GM23338 (cell line): ENCODE measurements around the gene PRKCQ. TPM values are rescaled to one million over a fixed set of nuclear protein-coding genes. Genes with fewer than 3 reads are reported as not detected.

ENCODE experiments used
- ATAC-seq: fragments of 200-7000 bp; cut with Tn5 transposase; 3 replicates; pipeline ENCODE4 v1.9.1; 2020
- DNase-seq: peaks from one replicate; pipeline ENCODE4 v3.0.0-alpha.2; 2015; ENCODE audit warnings: low spot score
- H2AFZ ChIP-seq: fragments of 200-600 bp; sonication (generic); 2 replicates; pipeline ENCODE4 v1.8.0; 2016; ENCODE audit warnings: antibody characterized with exemption, mild to moderate bottlenecking, moderate library complexity
- H3F3A ChIP-seq: fragments of 200-600 bp; sonication (generic); replicated peaks from 2 replicates; pipeline ENCODE4 v1.8.0; 2017; ENCODE audit warnings: antibody characterized with exemption, mixed run types, low read depth
- H3K27ac ChIP-seq: fragments of 200-600 bp; sonication (generic); 2 replicates; pipeline ENCODE4 v1.6.1; 2016; ENCODE audit warnings: low read depth
- H3K27me3 ChIP-seq: fragments of 200-600 bp; sonication (generic); 2 replicates; pipeline ENCODE4 v1.8.0; 2016; ENCODE audit warnings: mild to moderate bottlenecking, mixed run types, moderate library complexity; ENCODE audit not compliant: insufficient read depth
- H3K36me3 ChIP-seq: fragments of 200-600 bp; sonication (generic); 2 replicates; pipeline ENCODE4 v1.8.0; 2016; ENCODE audit warnings: mild to moderate bottlenecking; ENCODE audit not compliant: insufficient read depth
- H3K4me1 ChIP-seq: fragments of 200-600 bp; sonication (generic); 2 replicates; pipeline ENCODE4 v1.8.0; 2016; ENCODE audit warnings: mild to moderate bottlenecking, moderate library complexity; ENCODE audit not compliant: insufficient read depth
- H3K4me2 ChIP-seq: fragments of 200-600 bp; sonication (generic); 2 replicates; pipeline ENCODE4 v1.7.1; 2017; ENCODE audit warnings: mixed run types
- H3K4me3 ChIP-seq: fragments of 200-600 bp; sonication (generic); 2 replicates; pipeline ENCODE4 v1.6.1; 2016; ENCODE audit warnings: mixed run types
- H3K79me2 ChIP-seq: fragments of 200-600 bp; sonication (generic); replicated peaks from 2 replicates; pipeline ENCODE4 v1.8.0; 2017; ENCODE audit warnings: mild to moderate bottlenecking; ENCODE audit not compliant: insufficient read depth
- H3K9me2 ChIP-seq: fragments of 200-600 bp; sonication (generic); 2 replicates; pipeline ENCODE4 v1.8.0; 2017; ENCODE audit not compliant: insufficient read depth
- H4K20me1 ChIP-seq: fragments of 200-600 bp; sonication (generic); replicated peaks from 2 replicates; pipeline ENCODE4 v1.8.0; 2017; ENCODE audit warnings: mild to moderate bottlenecking; ENCODE audit not compliant: insufficient read depth
- H3K27ac Mint-ChIP-seq: 2 replicates; pipeline ENCODE4 v1.8.0; 2020; ENCODE audit warnings: inconsistent platforms, mild to moderate bottlenecking, moderate library complexity, mixed read lengths
- H3K27me3 Mint-ChIP-seq: 3 replicates; pipeline ENCODE4 v1.8.0; 2022; ENCODE audit warnings: low read depth, mild to moderate bottlenecking, moderate library complexity, mixed read lengths, inconsistent platforms; ENCODE audit not compliant: insufficient read depth, poor library complexity
- H3K36me3 Mint-ChIP-seq: 3 replicates; pipeline ENCODE4 v1.8.0; 2021; ENCODE audit warnings: low read depth, mild to moderate bottlenecking, inconsistent platforms, moderate library complexity, mixed read lengths
- H3K4me1 Mint-ChIP-seq: 3 replicates; pipeline ENCODE4 v1.8.0; 2020; ENCODE audit warnings: mild to moderate bottlenecking, inconsistent platforms, mixed read lengths
- H3K4me3 Mint-ChIP-seq: 3 replicates; pipeline ENCODE4 v1.8.0; 2021; ENCODE audit warnings: moderate library complexity, mild to moderate bottlenecking, inconsistent platforms, mixed read lengths
- H3K9me3 Mint-ChIP-seq: 3 replicates; pipeline ENCODE4 v1.8.0; 2020; ENCODE audit warnings: moderate library complexity, mild to moderate bottlenecking, inconsistent platforms, mixed read lengths
- CREB1 ChIP-seq: fragments of 250-450 bp; sonication (Bioruptor Pico); IDR thresholded peaks from 2 replicates; pipeline ENCODE4 v1.5.0; 2020; ENCODE audit warnings: low read depth, mild to moderate bottlenecking, moderate library complexity
- CTCF ChIP-seq, 2 experiments: fragments of 200-600 bp in 1 of 2; sonication (generic) in 1 of 2; conservative IDR thresholded peaks; 2 replicates each; pipeline versions ENCODE4 v1.5.1 to v1.6.1; 2016 to 2017; ENCODE audit warnings: antibody characterized with exemption in 2 of 2, low read depth in 2 of 2, mild to moderate bottlenecking in 2 of 2, moderate library complexity in 1 of 2
- EZH2 ChIP-seq: fragments of 200-600 bp; sonication (generic); IDR thresholded peaks from one replicate; pipeline ENCODE4 v1.8.0; 2017; ENCODE audit warnings: antibody characterized with exemption, mild to moderate bottlenecking, low read depth; ENCODE audit not compliant: unreplicated experiment
- EZH2phosphoT487 ChIP-seq: fragments of 200-600 bp; sonication (generic); IDR thresholded peaks from one replicate; pipeline ENCODE4 v1.8.1; 2018; ENCODE audit warnings: antibody characterized with exemption; ENCODE audit not compliant: unreplicated experiment
- NANOG ChIP-seq: IDR thresholded peaks from 2 replicates; pipeline ENCODE4 v1.6.1; 2016; ENCODE audit warnings: antibody characterized with exemption, borderline replicate concordance
- REST ChIP-seq: IDR thresholded peaks from one replicate; pipeline ENCODE4 v1.6.1; 2018; ENCODE audit warnings: antibody characterized with exemption; ENCODE audit not compliant: unreplicated experiment
- STAT1 ChIP-seq: IDR thresholded peaks from one replicate; pipeline ENCODE4 v1.6.1; 2016; ENCODE audit warnings: antibody characterized with exemption; ENCODE audit not compliant: unreplicated experiment
- ZNF114 ChIP-seq: fragments of 250-450 bp; sonication (Bioruptor Pico); IDR thresholded peaks from 2 replicates; pipeline ENCODE4 v1.5.0; 2020; ENCODE audit warnings: mild to moderate bottlenecking, moderate library complexity
- ZNF331 ChIP-seq: fragments of 250-450 bp; sonication (Bioruptor Pico); IDR thresholded peaks from 2 replicates; pipeline ENCODE4 v1.5.0; 2020; ENCODE audit warnings: low read depth, mild to moderate bottlenecking, moderate library complexity
- polyA plus RNA-seq: library from polyadenylated mRNA; unstranded; fragments of >200 nt; fragmentation: Nextera tagmentation; extraction: Ambion mirVana; gene quantifications from 2 replicates; pipeline ENCODE4 v1.2.1, GENCODE V29; 2016
- total RNA-seq: library from RNA; depleted of rRNA; stranded (reverse); fragments of >200 nt; shearing (Covaris generic); gene quantifications from 2 replicates; pipeline ENCODE4 v1.2.3, GENCODE V29; 2014

PRKCQ gene
- total and polyA plus RNA-seq, 2 experiments from 2014 or later, result 12.6 to 28.5 TPM

GRCh38 chr10:6592080-6592479 lies 12.0 kb upstream of the PRKCQ start (continued):
- no peak for TF ChIP-seq ZNF331 (CRISPR knock-in tag)
- TF ChIP-seq EZH2phosphoT487, result no peak
- no peak for TF ChIP-seq NANOG
- TF ChIP-seq STAT1, result no peak
- TF ChIP-seq REST, result no peak
- no peak for TF ChIP-seq CREB1 (CRISPR knock-in tag)
- no peak for TF ChIP-seq ZNF114 (CRISPR knock-in tag)

GRCh38 chr10:6591668-6592067 lies 11.6 kb upstream of the PRKCQ start:
- DNase-seq (no peak), ATAC-seq (no peak)
- Mint-ChIP-seq H3K27ac (no peak overlapping the region), H3K4me3 (no peak overlapping the region), H3K36me3 (peaks cover 13% of the 10 kb centered on the region), H3K4me1 (peaks cover 13% of the 10 kb centered on the region), H3K27me3 (no peaks in the 10 kb centered on the region), H3K9me3 (no peaks in the 10 kb centered on the region)
- Histone ChIP-seq H3K36me3 (peaks cover 5% of the 10 kb centered on the region; the same call in 1 of the 2 replicates), H3F3A (no peaks in the 10 kb centered on the region), H3K4me3 (no peak overlapping the region), H3K4me1 (no peaks in the 10 kb centered on the region; the same call in 1 of the 2 replicates), H2AFZ (no peak overlapping the region), H3K27ac (no peak overlapping the region), H4K20me1 (no peaks in the 10 kb centered on the region), H3K27me3 (no peaks in the 10 kb centered on the region), H3K4me2 (no peak overlapping the region), H3K9me2 (no peaks in the 10 kb centered on the region), H3K79me2 (no peaks in the 10 kb centered on the region)
- no peak for TF ChIP-seq CTCF (conservative IDR thresholded peaks at IDR 0.05; ENCODE audit: low read depth in 2 of 2)
- TF ChIP-seq EZH2phosphoT487, result no peak

- Histone ChIP-seq H3K4me1 (no peaks in the 10 kb centered on the region; the same call in 1 of the 2 replicates), H3K27me3 (no peaks in the 10 kb centered on the region), H2AFZ (no peak overlapping the region), H3K4me3 (no peak overlapping the region), H4K20me1 (no peaks in the 10 kb centered on the region), H3K9me2 (no peaks in the 10 kb centered on the region), H3K4me2 (no peak overlapping the region), H3F3A (no peaks in the 10 kb centered on the region), H3K79me2 (no peaks in the 10 kb centered on the region), H3K27ac (no peak overlapping the region), H3K36me3 (peaks cover 10% of the 10 kb centered on the region)
- Mint-ChIP-seq H3K36me3 (peaks cover 24% of the 10 kb centered on the region), H3K27ac (no peak overlapping the region), H3K9me3 (no peaks in the 10 kb centered on the region), H3K4me3 (no peak overlapping the region), H3K4me1 (peaks cover 13% of the 10 kb centered on the region), H3K27me3 (no peaks in the 10 kb centered on the region)
- no peak for DNase-seq
- ATAC-seq, result no peak
- TF ChIP-seq STAT1, result no peak
- no peak for TF ChIP-seq ZNF114 (CRISPR knock-in tag)
- TF ChIP-seq EZH2, result no peak
- no peak for TF ChIP-seq ZNF331 (CRISPR knock-in tag)
- no peak for TF ChIP-seq CREB1 (CRISPR knock-in tag)
- no peak for TF ChIP-seq CTCF (conservative IDR thresholded peaks at IDR 0.05; ENCODE audit: low read depth in 2 of 2)
Observed at GRCh38 chr10:6590100-6590499, 10.0 kb upstream of the PRKCQ start.
